HepG2 (cell line): ENCODE data around the gene IFT52. TPM values are rescaled to one million over a fixed set of nuclear protein-coding genes. Genes with fewer than 3 reads are reported as not detected.

Experiments
- ATAC-seq: fragments of 200-7000 bp; cut with Tn5 transposase; 3 replicates; pipeline ENCODE4 v1.9.1; 2020; ENCODE audit warnings: mild to moderate bottlenecking, moderate library complexity
- BruUV-seq: library from RNA; stranded (reverse); fragments of 400-500 nt; replicated peaks from 2 replicates; lab custom pipeline; 2021; lab: Mats Ljungman, UMichigan
- CTCF ChIA-PET: fragments of 300-600 bp; formaldehyde crosslinking; extraction: SDS; loops from one replicate; lab custom pipeline; 2021; ENCODE audit warnings: low total read pairs, inconsistent platforms, low intra/inter-chr PET ratio; lab: Yijun Ruan, JAX
- POLR2A ChIA-PET: fragments of 350-600 bp; sonication (Branson Sonifier 250); formaldehyde crosslinking; loops from one replicate; lab custom pipeline; 2020; ENCODE audit warnings: antibody characterized with exemption, inconsistent platforms; lab: Yijun Ruan, JAX
- DNase-seq: peaks from one replicate; pipeline ENCODE4 v3.0.0-alpha.2; 2015; ENCODE audit warnings: low spot score
- FAIRE-seq: peaks from 3 replicates; lab custom pipeline; 2011; peaks lifted over from hg19 to GRCh38; lab: Jason Lieb, UNC
- H2AFZ ChIP-seq: one replicate; pipeline ENCODE4 v1.6.1; 2011; ENCODE audit warnings: low read length, inconsistent platforms
- H3K27ac ChIP-seq: fragments of 300-600 bp; 3 replicates; pipeline ENCODE4 v1.8.0; 2011; ENCODE audit warnings: mixed run types, mild to moderate bottlenecking, mixed read lengths, low read length, inconsistent platforms; ENCODE audit not compliant: insufficient read depth; ENCODE audit errors: extremely low read length
- H3K27me3 ChIP-seq, 2 experiments: fragments of 200-600 bp in 1 of 2; 2 replicates in 1 of 2; 3 replicates in 1 of 2; pipeline versions ENCODE4 v1.6.0 to v1.8.0; 2011; ENCODE audit warnings: low read length in 2 of 2, mild to moderate bottlenecking in 2 of 2, moderate library complexity in 2 of 2, inconsistent platforms in 1 of 2; ENCODE audit not compliant: insufficient read depth in 2 of 2, control insufficient read depth in 1 of 2
- H3K36me3 ChIP-seq, 2 experiments: fragments of 200-600 bp in 1 of 2; replicated peaks in 1 of 2; 2 replicates in 1 of 2; 3 replicates in 1 of 2; pipeline versions ENCODE4 v1.5.1 to v1.8.0; 2011; ENCODE audit warnings: low read length in 2 of 2, inconsistent platforms in 1 of 2; ENCODE audit not compliant: insufficient read depth in 2 of 2, control insufficient read depth in 1 of 2
- H3K4me1 ChIP-seq: 2 replicates; pipeline ENCODE4 v1.5.1; 2012; ENCODE audit warnings: low read length, inconsistent platforms; ENCODE audit not compliant: insufficient read depth
- H3K4me2 ChIP-seq: 2 replicates; pipeline ENCODE4 v1.6.0; 2011; ENCODE audit warnings: low read depth, low read length, inconsistent platforms
- H3K4me3 ChIP-seq, 3 experiments: fragments of 200-600 bp in 1 of 3; sonication (generic), shearing (Covaris generic) in 1 of 3; replicated peaks in 1 of 3; 2 replicates each; pipeline ENCODE4 v1.5.1; 2011 to 2016; ENCODE audit warnings: low read length in 3 of 3, inconsistent platforms in 2 of 3, low read depth in 2 of 3, mild to moderate bottlenecking in 2 of 3, control low read depth in 1 of 3, mixed read lengths in 1 of 3; ENCODE audit not compliant: insufficient read depth in 1 of 3
- H3K79me2 ChIP-seq: one replicate; pipeline ENCODE4 v1.6.1; 2011; ENCODE audit warnings: low read length, inconsistent platforms; ENCODE audit not compliant: insufficient read depth
- H3K9ac ChIP-seq: 2 replicates; pipeline ENCODE4 v1.6.0; 2011; ENCODE audit warnings: mild to moderate bottlenecking, low read depth, low read length, inconsistent platforms; ENCODE audit not compliant: insufficient read depth
- H3K9me3 ChIP-seq: 2 replicates; pipeline ENCODE4 v1.5.1; 2012; ENCODE audit warnings: mild to moderate bottlenecking, low read length
- H4K20me1 ChIP-seq: 2 replicates; pipeline ENCODE4 v1.6.0; 2011; ENCODE audit warnings: inconsistent platforms, mild to moderate bottlenecking, low read length, moderate library complexity; ENCODE audit not compliant: insufficient read depth
- FOXC1 ChIP-seq: sonication (generic); formaldehyde crosslinking; IDR thresholded peaks from 2 replicates; pipeline ENCODE4 v1.8.0; 2022; ENCODE audit warnings: mild to moderate bottlenecking, missing genetic modification reagents, borderline replicate concordance
- KDM1A ChIP-seq: IDR thresholded peaks from 2 replicates; pipeline ENCODE4 v1.6.1; 2016; ENCODE audit warnings: missing compliant biosample characterization
- ZNF225 ChIP-seq: sonication (generic); formaldehyde crosslinking; IDR thresholded peaks from 2 replicates; pipeline ENCODE4 v1.4.0; 2020; ENCODE audit warnings: mild to moderate bottlenecking, missing genetic modification reagents
- ZNF816 ChIP-seq: sonication (generic); formaldehyde crosslinking; IDR thresholded peaks from 2 replicates; pipeline ENCODE4 v1.8.0; 2022; ENCODE audit warnings: missing genetic modification reagents, mild to moderate bottlenecking, borderline replicate concordance
- WGBS: methylation state at CpG from one replicate; pipeline ENCODE4 v1.1.6; 2017; ENCODE audit warnings: low lambda C conversion rate; 5-methylcytosine and 5-hydroxymethylcytosine counted together
- in situ Hi-C: cut with HindIII; loops from 2 replicates; pipeline ENCODE4 v1.10.0; 2017; ENCODE audit warnings: low pct_unique_long_range_greater_than_20kb; ENCODE audit not compliant: extremely low pct_ligation_motif_present
- intact Hi-C: fragments of 100-400 bp; cut with micrococcal nuclease; formaldehyde crosslinking; loops from one replicate; pipeline ENCODE4 v1.10.0; 2022; ENCODE audit not compliant: unreplicated experiment
- polyA plus RNA-seq, 8 experiments: library from polyadenylated mRNA; depleted of rRNA in 3 of 8; stranded (reverse) in 7 of 8; unstranded in 1 of 8; fragments of >200 nt; fragmentation: Illumina TruSeq in 4 of 8; extraction: Trizol in 4 of 8; gene quantifications; 2 replicates each; pipeline versions ENCODE4 v1.2.1 to v1.2.3, GENCODE V29; 2011 to 2016; ENCODE audit warnings: low read depth in 4 of 8, missing spikeins in 1 of 8, mixed read lengths in 1 of 8; ENCODE audit not compliant: insufficient read depth in 1 of 8
- total RNA-seq, 5 experiments: library from RNA; depleted of rRNA; stranded (reverse); fragments of >200 nt; fragmentation: Illumina TruSeq; extraction: Trizol; gene quantifications; 2 replicates each; pipeline ENCODE4 v1.2.3, GENCODE V29; 2016; ENCODE audit warnings: low read depth in 1 of 5
- TF ChIP-seq, protein P1 (sequence below): sonication (generic); formaldehyde crosslinking; IDR thresholded peaks from 2 replicates; pipeline ENCODE4 v1.4.0; 2020; ENCODE audit warnings: missing genetic modification reagents, borderline replicate concordance
- TF ChIP-seq, protein P2 (sequence below): sonication (generic); formaldehyde crosslinking; IDR thresholded peaks from 2 replicates; pipeline ENCODE4 v1.4.0; 2020; ENCODE audit warnings: missing genetic modification reagents

The IFT52 gene
- total and polyA plus RNA-seq, 2 of the 13 experiments (the other 11 are each of a cell fraction or from before 2014, with no cell fraction given), result 48.0 to 64.0 TPM

DNA sequence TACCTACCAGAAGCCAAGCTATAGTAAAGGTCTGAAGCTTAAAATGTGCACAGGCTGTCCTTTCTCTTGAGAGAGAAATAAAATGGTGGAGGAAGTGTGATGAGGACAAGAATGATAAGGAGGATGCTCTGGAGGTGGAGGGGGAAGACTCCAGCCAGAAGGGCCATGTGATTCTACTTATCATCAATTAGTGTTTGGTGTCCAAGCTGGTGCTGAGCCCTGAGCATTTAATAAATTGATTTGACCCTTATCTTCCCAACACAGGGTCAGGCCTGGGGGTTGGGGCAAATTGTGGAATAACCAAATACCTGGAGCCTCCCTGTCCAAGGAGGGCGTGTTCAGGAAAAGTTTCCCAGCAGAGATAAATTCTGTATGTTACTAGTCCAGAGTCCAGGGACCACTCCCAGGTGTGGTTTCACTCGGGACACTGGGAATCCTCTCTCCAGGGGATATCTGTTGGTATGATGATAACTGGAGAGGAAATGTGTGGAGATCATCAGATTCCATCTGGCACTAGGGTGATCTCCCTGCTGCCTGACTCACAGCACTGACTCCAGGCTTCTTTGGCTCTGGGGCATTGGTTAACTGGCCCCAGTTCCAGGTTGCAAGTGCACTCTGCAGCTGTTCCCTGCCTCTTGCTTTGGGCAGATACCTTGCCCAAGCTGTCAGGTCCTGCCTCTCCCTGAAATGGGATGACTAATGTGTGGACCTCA, 72.4 kb downstream of the IFT52 start (continued):
- TF ChIP-seq ZNF225 (CRISPR knock-in tag) (no peak), KDM1A (CRISPR knock-in tag) (no peak)
- TF ChIP-seq, protein P1, sequence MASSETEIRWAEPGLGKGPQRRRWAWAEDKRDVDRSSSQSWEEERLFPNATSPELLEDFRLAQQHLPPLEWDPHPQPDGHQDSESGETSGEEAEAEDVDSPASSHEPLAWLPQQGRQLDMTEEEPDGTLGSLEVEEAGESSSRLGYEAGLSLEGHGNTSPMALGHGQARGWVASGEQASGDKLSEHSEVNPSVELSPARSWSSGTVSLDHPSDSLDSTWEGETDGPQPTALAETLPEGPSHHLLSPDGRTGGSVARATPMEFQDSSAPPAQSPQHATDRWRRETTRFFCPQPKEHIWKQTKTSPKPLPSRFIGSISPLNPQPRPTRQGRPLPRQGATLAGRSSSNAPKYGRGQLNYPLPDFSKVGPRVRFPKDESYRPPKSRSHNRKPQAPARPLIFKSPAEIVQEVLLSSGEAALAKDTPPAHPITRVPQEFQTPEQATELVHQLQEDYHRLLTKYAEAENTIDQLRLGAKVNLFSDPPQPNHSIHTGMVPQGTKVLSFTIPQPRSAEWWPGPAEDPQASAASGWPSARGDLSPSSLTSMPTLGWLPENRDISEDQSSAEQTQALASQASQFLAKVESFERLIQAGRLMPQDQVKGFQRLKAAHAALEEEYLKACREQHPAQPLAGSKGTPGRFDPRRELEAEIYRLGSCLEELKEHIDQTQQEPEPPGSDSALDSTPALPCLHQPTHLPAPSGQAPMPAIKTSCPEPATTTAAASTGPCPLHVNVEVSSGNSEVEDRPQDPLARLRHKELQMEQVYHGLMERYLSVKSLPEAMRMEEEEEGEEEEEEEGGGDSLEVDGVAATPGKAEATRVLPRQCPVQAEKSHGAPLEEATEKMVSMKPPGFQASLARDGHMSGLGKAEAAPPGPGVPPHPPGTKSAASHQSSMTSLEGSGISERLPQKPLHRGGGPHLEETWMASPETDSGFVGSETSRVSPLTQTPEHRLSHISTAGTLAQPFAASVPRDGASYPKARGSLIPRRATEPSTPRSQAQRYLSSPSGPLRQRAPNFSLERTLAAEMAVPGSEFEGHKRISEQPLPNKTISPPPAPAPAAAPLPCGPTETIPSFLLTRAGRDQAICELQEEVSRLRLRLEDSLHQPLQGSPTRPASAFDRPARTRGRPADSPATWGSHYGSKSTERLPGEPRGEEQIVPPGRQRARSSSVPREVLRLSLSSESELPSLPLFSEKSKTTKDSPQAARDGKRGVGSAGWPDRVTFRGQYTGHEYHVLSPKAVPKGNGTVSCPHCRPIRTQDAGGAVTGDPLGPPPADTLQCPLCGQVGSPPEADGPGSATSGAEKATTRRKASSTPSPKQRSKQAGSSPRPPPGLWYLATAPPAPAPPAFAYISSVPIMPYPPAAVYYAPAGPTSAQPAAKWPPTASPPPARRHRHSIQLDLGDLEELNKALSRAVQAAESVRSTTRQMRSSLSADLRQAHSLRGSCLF (CRISPR knock-in tag), result no peak

DNA sequence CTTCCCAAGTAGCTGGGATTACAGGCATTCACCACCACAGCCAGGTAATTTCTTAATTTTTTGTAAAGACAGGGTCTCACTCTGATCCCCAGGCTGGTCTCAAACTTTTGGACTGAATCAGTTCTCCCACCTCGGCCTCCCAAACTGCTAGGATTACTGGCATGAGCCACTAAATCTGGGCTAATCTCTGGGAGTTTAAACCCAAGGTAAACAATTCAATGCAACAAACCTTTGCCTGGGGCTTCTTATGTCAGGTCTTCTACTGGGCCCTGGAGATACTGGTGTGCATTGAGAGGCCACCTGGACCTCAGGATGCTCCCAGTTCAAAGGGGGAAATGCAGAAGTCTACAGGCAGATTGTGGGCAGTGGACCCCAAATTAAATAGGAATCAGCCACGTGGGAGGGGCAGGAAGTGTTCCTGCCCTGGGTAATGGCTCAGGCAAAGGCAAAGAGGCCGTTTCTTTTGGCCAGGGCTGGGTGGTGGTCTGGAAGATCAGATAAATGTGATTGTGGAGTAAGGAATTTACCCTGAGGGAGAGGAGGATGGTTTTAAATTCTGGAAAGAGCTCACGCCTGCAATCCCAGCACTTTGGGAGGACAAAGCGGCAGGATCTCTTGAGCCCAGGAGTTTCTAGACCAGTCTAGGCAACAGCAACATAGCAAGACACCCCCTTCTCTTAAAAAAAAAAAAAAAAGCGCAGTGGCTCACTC, 74.9 kb downstream of the IFT52 start:
- FAIRE-seq, result no peak
- H3K27ac ChIP-seq, result no peak overlapping the region
- no peaks in the 10 kb centered on the region for H4K20me1 ChIP-seq
- no peak overlapping the region for H2AFZ ChIP-seq
- in situ Hi-C loops, result no loop called here
- H3K27me3 ChIP-seq, result no peaks in the 10 kb centered on the region; a peak in 1 of 5 replicates
- WGBS, result 47% methylated on average over 6 of the region's 6 CpGs
- no peak overlapping the region for H3K9ac ChIP-seq
- H3K9me3 ChIP-seq, result no peaks in the 10 kb centered on the region
- H3K4me1 ChIP-seq, result peaks cover 54% of the 10 kb centered on the region
- CTCF ChIA-PET, result no interaction called here
- no peak overlapping the region for H3K4me3 ChIP-seq
- no peak for ATAC-seq
- H3K79me2 ChIP-seq, result no peaks in the 10 kb centered on the region
- 0 out of 5 replicates have a peak, but pooled peaks cover 0 to 2% of the 10 kb centered on the region in 2 experiments for H3K36me3 ChIP-seq
- no TSS peak for BruUV-seq
- no peak overlapping the region for H3K4me2 ChIP-seq
- POLR2A ChIA-PET, result interaction anchor here (0.9 to 4.3 kb wide), 5 partner anchors 35 to 209 kb away, joined by 4 to 22 read pairs (median 5); partner anchors contain the start of genes IFT52, SGK2 and SRSF6
- intact Hi-C loops, result loop anchor here (10.0 kb wide), 1 partner anchor 539 kb away; no protein-coding TSS in a partner anchor
- no peak for DNase-seq
- TF ChIP-seq FOXC1 (0 out of 2 replicates have a peak, but pooled peaks have one; percentile 40), ZNF816 (CRISPR knock-in tag) (no peak)
- TF ChIP-seq, protein P2, sequence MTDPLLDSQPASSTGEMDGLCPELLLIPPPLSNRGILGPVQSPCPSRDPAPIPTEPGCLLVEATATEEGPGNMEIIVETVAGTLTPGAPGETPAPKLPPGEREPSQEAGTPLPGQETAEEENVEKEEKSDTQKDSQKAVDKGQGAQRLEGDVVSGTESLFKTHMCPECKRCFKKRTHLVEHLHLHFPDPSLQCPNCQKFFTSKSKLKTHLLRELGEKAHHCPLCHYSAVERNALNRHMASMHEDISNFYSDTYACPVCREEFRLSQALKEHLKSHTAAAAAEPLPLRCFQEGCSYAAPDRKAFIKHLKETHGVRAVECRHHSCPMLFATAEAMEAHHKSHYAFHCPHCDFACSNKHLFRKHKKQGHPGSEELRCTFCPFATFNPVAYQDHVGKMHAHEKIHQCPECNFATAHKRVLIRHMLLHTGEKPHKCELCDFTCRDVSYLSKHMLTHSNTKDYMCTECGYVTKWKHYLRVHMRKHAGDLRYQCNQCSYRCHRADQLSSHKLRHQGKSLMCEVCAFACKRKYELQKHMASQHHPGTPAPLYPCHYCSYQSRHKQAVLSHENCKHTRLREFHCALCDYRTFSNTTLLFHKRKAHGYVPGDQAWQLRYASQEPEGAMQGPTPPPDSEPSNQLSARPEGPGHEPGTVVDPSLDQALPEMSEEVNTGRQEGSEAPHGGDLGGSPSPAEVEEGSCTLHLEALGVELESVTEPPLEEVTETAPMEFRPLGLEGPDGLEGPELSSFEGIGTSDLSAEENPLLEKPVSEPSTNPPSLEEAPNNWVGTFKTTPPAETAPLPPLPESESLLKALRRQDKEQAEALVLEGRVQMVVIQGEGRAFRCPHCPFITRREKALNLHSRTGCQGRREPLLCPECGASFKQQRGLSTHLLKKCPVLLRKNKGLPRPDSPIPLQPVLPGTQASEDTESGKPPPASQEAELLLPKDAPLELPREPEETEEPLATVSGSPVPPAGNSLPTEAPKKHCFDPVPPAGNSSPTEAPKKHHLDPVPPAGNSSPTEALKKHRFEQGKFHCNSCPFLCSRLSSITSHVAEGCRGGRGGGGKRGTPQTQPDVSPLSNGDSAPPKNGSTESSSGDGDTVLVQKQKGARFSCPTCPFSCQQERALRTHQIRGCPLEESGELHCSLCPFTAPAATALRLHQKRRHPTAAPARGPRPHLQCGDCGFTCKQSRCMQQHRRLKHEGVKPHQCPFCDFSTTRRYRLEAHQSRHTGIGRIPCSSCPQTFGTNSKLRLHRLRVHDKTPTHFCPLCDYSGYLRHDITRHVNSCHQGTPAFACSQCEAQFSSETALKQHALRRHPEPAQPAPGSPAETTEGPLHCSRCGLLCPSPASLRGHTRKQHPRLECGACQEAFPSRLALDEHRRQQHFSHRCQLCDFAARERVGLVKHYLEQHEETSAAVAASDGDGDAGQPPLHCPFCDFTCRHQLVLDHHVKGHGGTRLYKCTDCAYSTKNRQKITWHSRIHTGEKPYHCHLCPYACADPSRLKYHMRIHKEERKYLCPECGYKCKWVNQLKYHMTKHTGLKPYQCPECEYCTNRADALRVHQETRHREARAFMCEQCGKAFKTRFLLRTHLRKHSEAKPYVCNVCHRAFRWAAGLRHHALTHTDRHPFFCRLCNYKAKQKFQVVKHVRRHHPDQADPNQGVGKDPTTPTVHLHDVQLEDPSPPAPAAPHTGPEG (CRISPR knock-in tag), result no peak
